ENCODE results near the gene PTPN7.
"Not testable (repeated sequence)": the region's sequence is repeated elsewhere in the genome, so short reads cannot be mapped to it uniquely, and the experiment has no call there.

Gene PTPN7

GRCh38 chr1:202189918-202190715 lies 29.7 kb upstream of the PTPN7 start:
- no peak for DNase-seq (ENCODE audit: low spot score)

- peak; percentile 62 for DNase-seq (ENCODE audit: low spot score)
Observed at GRCh38 chr1:202189001-202189790, 28.8 kb upstream of the PTPN7 start.

- DNase-seq (ENCODE audit: low spot score) = no peak
Observed at GRCh38 chr1:202187697-202188407, 27.4 kb upstream of the PTPN7 start.

GRCh38 chr1:202187041-202187671 lies 26.8 kb upstream of the PTPN7 start:
- no peak for DNase-seq (ENCODE audit: low spot score)

- DNase-seq (ENCODE audit: low spot score) = no peak
Observed at GRCh38 chr1:202186327-202186726, 25.9 kb upstream of the PTPN7 start.

- peak; percentile 84 for DNase-seq (ENCODE audit: low spot score)
Observed at GRCh38 chr1:202184750-202185460, 24.5 kb upstream of the PTPN7 start.

- no peak for DNase-seq (ENCODE audit: low spot score)
Observed at GRCh38 chr1:202182040-202182877, 21.9 kb upstream of the PTPN7 start.

- no peak for DNase-seq (ENCODE audit: low spot score)
Observed at GRCh38 chr1:202181586-202181985, 21.2 kb upstream of the PTPN7 start.

- DNase-seq (ENCODE audit: low spot score) = not testable (repeated sequence)
Observed at GRCh38 chr1:202180751-202181139, 20.3 kb upstream of the PTPN7 start.

GRCh38 chr1:202179828-202180750 lies 19.7 kb upstream of the PTPN7 start:
- no peak for DNase-seq (ENCODE audit: low spot score)

GRCh38 chr1:202176949-202177927 lies 16.8 kb upstream of the PTPN7 start:
- no peak for DNase-seq (ENCODE audit: low spot score)

- no peak for DNase-seq (ENCODE audit: low spot score)
Observed at GRCh38 chr1:202173993-202174392, 13.6 kb upstream of the PTPN7 start.

- DNase-seq (ENCODE audit: low spot score) = no peak
Observed at GRCh38 chr1:202172015-202172355, 11.6 kb upstream of the PTPN7 start.

- no peak for DNase-seq (ENCODE audit: low spot score)
Observed at GRCh38 chr1:202171292-202172014, 11.1 kb upstream of the PTPN7 start.

- DNase-seq (ENCODE audit: low spot score) = no peak
Observed at GRCh38 chr1:202170726-202171125, 10.3 kb upstream of the PTPN7 start.

- no peak for DNase-seq (ENCODE audit: low spot score)
Observed at GRCh38 chr1:202168861-202169260, 8.5 kb upstream of the PTPN7 start.

- no peak for DNase-seq (ENCODE audit: low spot score)
Observed at GRCh38 chr1:202167708-202168415, 7.5 kb upstream of the PTPN7 start.

Measured in COLO829 (cell line).